Stimulated activated CD8-positive, alpha-beta memory T cell treated with anti-CD3 and anti-CD28 coated beads, Interleukin-4, amount 100 ng/mL, for 24 hours (primary cell): ENCODE results near the gene ADAD2.
"Not testable (repeated sequence)": the region's sequence is repeated elsewhere in the genome, so short reads cannot be mapped to it uniquely, and the experiment has no call there.

Experiments
- DNase-seq: peaks from one replicate; pipeline ENCODE4 v3.0.0-alpha.2; 2020; ENCODE audit warnings: low read depth

ADAD2 gene

GRCh38 chr16:84195201-84196093 is 4.5 kb downstream of the ADAD2 start:
- DNase-seq = no peak

- no peak for DNase-seq
Measured at GRCh38 chr16:84196101-84196500, 5.1 kb downstream of the ADAD2 start.

- DNase-seq = no peak
Measured at GRCh38 chr16:84196727-84197394, 5.9 kb downstream of the ADAD2 start.

GRCh38 chr16:84197466-84198128 is 6.6 kb downstream of the ADAD2 start:
- DNase-seq = no peak

GRCh38 chr16:84198401-84198800 is 7.4 kb downstream of the ADAD2 start:
- DNase-seq = no peak

- DNase-seq = no peak
Measured at GRCh38 chr16:84199097-84199496, 8.1 kb downstream of the ADAD2 start.

GRCh38 chr16:84199861-84200260 is 8.9 kb downstream of the ADAD2 start:
- DNase-seq = no peak

GRCh38 chr16:84204551-84204950 is 13.6 kb downstream of the ADAD2 start:
- not testable (repeated sequence) for DNase-seq

GRCh38 chr16:84205123-84205522 is 14.2 kb downstream of the ADAD2 start:
- DNase-seq = not testable (repeated sequence)

GRCh38 chr16:84205976-84206691 is 15.2 kb downstream of the ADAD2 start:
- DNase-seq = no peak

- DNase-seq = no peak
Measured at GRCh38 chr16:84207251-84207650, 16.3 kb downstream of the ADAD2 start.

- no peak for DNase-seq
Measured at GRCh38 chr16:84207879-84208278, 16.9 kb downstream of the ADAD2 start.

- no peak for DNase-seq
Measured at GRCh38 chr16:84209989-84210388, 19.0 kb downstream of the ADAD2 start.

GRCh38 chr16:84212154-84212553 is 21.2 kb downstream of the ADAD2 start:
- DNase-seq = no peak

- no peak for DNase-seq
Measured at GRCh38 chr16:84212631-84213030, 21.7 kb downstream of the ADAD2 start.

- no peak for DNase-seq
Measured at GRCh38 chr16:84214451-84215066, 23.6 kb downstream of the ADAD2 start.

- DNase-seq = no peak
Measured at GRCh38 chr16:84215531-84215930, 24.6 kb downstream of the ADAD2 start.

GRCh38 chr16:84216144-84216543 is 25.2 kb downstream of the ADAD2 start:
- DNase-seq = not testable (repeated sequence)

- no peak for DNase-seq
Measured at GRCh38 chr16:84218176-84218823, 27.3 kb downstream of the ADAD2 start.

GRCh38 chr16:84218956-84219355 is 28.0 kb downstream of the ADAD2 start:
- DNase-seq = no peak

- DNase-seq = no peak
Measured at GRCh38 chr16:84220851-84221250, 29.9 kb downstream of the ADAD2 start.
